Keratinocyte (primary cell): ENCODE measurements around the gene SORL1. TPM values are rescaled to one million over a fixed set of nuclear protein-coding genes. Genes with fewer than 3 reads are reported as not detected.

Source experiments
- DNase-seq: peaks from one replicate; pipeline ENCODE4 v3.0.0-alpha.2; 2011; ENCODE audit warnings: low read depth, missing footprints, low spot score
- FAIRE-seq: peaks from 2 replicates; lab custom pipeline; 2011; peaks lifted over from hg19 to GRCh38; lab: Jason Lieb, UNC
- H2AFZ ChIP-seq: 2 replicates; pipeline ENCODE4 v1.6.0; 2012; ENCODE audit warnings: low read length, control low read depth, inconsistent platforms; ENCODE audit not compliant: control insufficient read depth
- H3K27ac ChIP-seq: 2 replicates; pipeline ENCODE4 v1.5.1; 2011; ENCODE audit warnings: low read length; ENCODE audit not compliant: control insufficient read depth, insufficient read depth
- H3K27me3 ChIP-seq: 3 replicates; pipeline ENCODE4 v1.6.0; 2011; ENCODE audit warnings: low read length; ENCODE audit not compliant: control insufficient read depth, insufficient read depth; ENCODE audit errors: extremely low read depth
- H3K36me3 ChIP-seq, 2 experiments: 2 replicates in 1 of 2; 3 replicates in 1 of 2; pipeline ENCODE4 v1.5.1; 2011; ENCODE audit warnings: low read length in 2 of 2, mild to moderate bottlenecking in 1 of 2; ENCODE audit not compliant: control insufficient read depth in 2 of 2, insufficient read depth in 2 of 2; ENCODE audit errors: extremely low read depth in 1 of 2
- H3K4me1 ChIP-seq: 3 replicates; pipeline ENCODE4 v1.5.1; 2011; ENCODE audit warnings: low read length; ENCODE audit not compliant: control insufficient read depth, insufficient read depth; ENCODE audit errors: extremely low read depth
- H3K4me2 ChIP-seq: 3 replicates; pipeline ENCODE4 v1.6.0; 2011; ENCODE audit warnings: low read depth, low read length; ENCODE audit not compliant: control insufficient read depth, insufficient read depth; ENCODE audit errors: extremely low read depth
- H3K4me3 ChIP-seq, 3 experiments: fragments of 200-600 bp in 1 of 3; sonication (generic) in 1 of 3; 2 replicates in 2 of 3; 3 replicates in 1 of 3; pipeline ENCODE4 v1.5.1; 2011 to 2016; ENCODE audit warnings: low read length in 3 of 3, mild to moderate bottlenecking in 3 of 3, control low read depth in 2 of 3, inconsistent platforms in 1 of 3, low read depth in 1 of 3, mixed read lengths in 1 of 3, mixed run types in 1 of 3, moderate library complexity in 1 of 3; ENCODE audit not compliant: control insufficient read depth in 2 of 3, insufficient read depth in 2 of 3; ENCODE audit errors: extremely low read depth in 1 of 3
- H3K79me2 ChIP-seq: 2 replicates; pipeline ENCODE4 v1.6.0; 2012; ENCODE audit warnings: low read length; ENCODE audit not compliant: control insufficient read depth, insufficient read depth
- H3K9ac ChIP-seq: 3 replicates; pipeline ENCODE4 v1.6.0; 2011; ENCODE audit warnings: low read length; ENCODE audit not compliant: control insufficient read depth, insufficient read depth; ENCODE audit errors: extremely low read depth
- H3K9me1 ChIP-seq: 3 replicates; pipeline ENCODE4 v1.6.0; 2011; ENCODE audit warnings: low read length; ENCODE audit not compliant: control insufficient read depth, insufficient read depth; ENCODE audit errors: extremely low read depth
- H3K9me3 ChIP-seq: 2 replicates; pipeline ENCODE4 v1.5.1; 2012; ENCODE audit warnings: low read depth, low read length; ENCODE audit not compliant: control insufficient read depth
- H4K20me1 ChIP-seq: 3 replicates; pipeline ENCODE4 v1.6.0; 2011; ENCODE audit warnings: low read length; ENCODE audit not compliant: control insufficient read depth, insufficient read depth; ENCODE audit errors: extremely low read depth
- CTCF ChIP-seq, 3 experiments: IDR thresholded peaks in 1 of 3; conservative IDR thresholded peaks in 1 of 3; optimal IDR thresholded peaks in 1 of 3; 2 replicates in 2 of 3; 3 replicates in 1 of 3; pipeline versions ENCODE3 to v1.5.1; 2011; ENCODE audit warnings: low read length in 3 of 3, mild to moderate bottlenecking in 3 of 3, moderate library complexity in 2 of 3, control low read depth in 1 of 3, inconsistent platforms in 1 of 3; ENCODE audit not compliant: insufficient read depth in 2 of 3; ENCODE audit errors: extremely low read depth in 1 of 3
- EZH2 ChIP-seq: IDR thresholded peaks from one replicate; pipeline ENCODE4 v1.6.1; 2012; ENCODE audit warnings: inconsistent platforms, mild to moderate bottlenecking, low read length, moderate library complexity
- dilution Hi-C: fragments of 300-500 bp; cut with MboI; formaldehyde crosslinking; loops from one replicate; pipeline ENCODE4 v1.7.0; 2020; ENCODE audit warnings: low sequenced_read_pairs; ENCODE audit not compliant: extremely low pct_ligation_motif_present
- polyA plus RNA-seq, 5 experiments: library from polyadenylated mRNA; depleted of rRNA in 3 of 5; stranded (reverse) in 3 of 5; stranded (forward) in 1 of 5; unstranded in 1 of 5; fragments of >200 nt; gene quantifications; 1 replicate in 1 of 5; 2 replicates in 3 of 5; 3 replicates in 1 of 5; pipeline versions ENCODE4 v1.2.1 to v1.2.3, GENCODE V29; 2011 to 2012; ENCODE audit warnings: missing spikeins in 2 of 5, low read depth in 1 of 5, low replicate concordance in 1 of 5

Gene SORL1
- polyA plus RNA-seq, 1 donor (not counting 4 experiments of a cell fraction or from before 2014, with no cell fraction given), result 38.9 TPM

- FAIRE-seq, result no peak
- H2AFZ ChIP-seq, result no peak overlapping the region
- H3K4me1 ChIP-seq, result peaks cover 18% of the 10 kb centered on the region
- TF ChIP-seq CTCF (optimal IDR thresholded peaks at IDR 0.05 in 1 of 3, IDR thresholded peaks at IDR 0.05 in 1 of 3, conservative IDR thresholded peaks at IDR 0.05 in 1 of 3; ENCODE audit: extremely low read depth in 1 of 3, insufficient read depth in 2 of 3, low read length in 3 of 3) (no peak), EZH2 (no peak)
- H4K20me1 ChIP-seq, result no peaks in the 10 kb centered on the region
- H3K79me2 ChIP-seq, result no peaks in the 10 kb centered on the region
- H3K27ac ChIP-seq, result no peak overlapping the region
- H3K9me3 ChIP-seq, result no peaks in the 10 kb centered on the region
- dilution Hi-C loops, result no loop called here
- no peak overlapping the region for H3K9ac ChIP-seq
- H3K4me3 ChIP-seq, result no peak overlapping the region
- no peaks in the 10 kb centered on the region for H3K9me1 ChIP-seq
- H3K27me3 ChIP-seq, result peaks cover 5% of the 10 kb centered on the region
- no peak overlapping the region for H3K4me2 ChIP-seq
- H3K36me3 ChIP-seq, result no peaks in the 10 kb centered on the region
- DNase-seq, result no peak
Measured at GRCh38 chr11:121418625-121419114, 33.4 kb upstream of the SORL1 start.

GRCh38 chr11:121419836-121420235, 32.3 kb upstream of the SORL1 start:
- H4K20me1 ChIP-seq, result no peaks in the 10 kb centered on the region
- H3K36me3 ChIP-seq, result no peaks in the 10 kb centered on the region
- no peak overlapping the region for H3K27ac ChIP-seq
- no peak overlapping the region for H3K4me3 ChIP-seq
- H3K27me3 ChIP-seq, result peaks cover 5% of the 10 kb centered on the region
- peaks cover 18% of the 10 kb centered on the region for H3K4me1 ChIP-seq
- dilution Hi-C loops, result no loop called here
- no peak overlapping the region for H3K4me2 ChIP-seq
- FAIRE-seq (no peak), DNase-seq (no peak)
- no peak overlapping the region for H3K9ac ChIP-seq
- no peak overlapping the region for H2AFZ ChIP-seq
- no peaks in the 10 kb centered on the region for H3K9me1 ChIP-seq
- no peak for TF ChIP-seq EZH2
- no peak for TF ChIP-seq CTCF (optimal IDR thresholded peaks at IDR 0.05 in 1 of 3, IDR thresholded peaks at IDR 0.05 in 1 of 3, conservative IDR thresholded peaks at IDR 0.05 in 1 of 3; ENCODE audit: extremely low read depth in 1 of 3, insufficient read depth in 2 of 3, low read length in 3 of 3)
- no peaks in the 10 kb centered on the region for H3K9me3 ChIP-seq
- H3K79me2 ChIP-seq, result no peaks in the 10 kb centered on the region
